HG03565 (cell line): ENCODE data around the gene CCL26.
"Not testable (repeated sequence)": the region's sequence is repeated elsewhere in the genome, so short reads cannot be mapped to it uniquely, and the experiment has no call there.

Experiments used
- ATAC-seq: cut with Tn5 transposase; IDR thresholded peaks from one replicate; pipeline ENCODE4 v1.9.1; 2021; ENCODE audit warnings: mild to moderate bottlenecking, moderate library complexity; ENCODE audit not compliant: unreplicated experiment

CCL26 gene

GRCh38 chr7:75739796-75740672 lies 32.0 kb downstream of the CCL26 start:
- no peak for ATAC-seq

- ATAC-seq = peak; percentile 83
Observed at GRCh38 chr7:75738975-75739795, 32.8 kb downstream of the CCL26 start.

- no peak for ATAC-seq
Observed at GRCh38 chr7:75738604-75738974, 33.4 kb downstream of the CCL26 start, which contains the start of gene HIP1. TSS of gene HIP1 (minus strand) at chr7:75738941. CDS start at chr7:75738920, 21 bp downstream.

- no peak for ATAC-seq
Observed at GRCh38 chr7:75737856-75738603, 34.0 kb downstream of the CCL26 start.

GRCh38 chr7:75735581-75736350 lies 36.2 kb downstream of the CCL26 start:
- no peak for ATAC-seq

- no peak for ATAC-seq
Observed at GRCh38 chr7:75734586-75735458, 37.2 kb downstream of the CCL26 start.

GRCh38 chr7:75732764-75733630 lies 39.0 kb downstream of the CCL26 start:
- ATAC-seq = no peak

GRCh38 chr7:75732016-75732521 lies 39.9 kb downstream of the CCL26 start:
- ATAC-seq = no peak

GRCh38 chr7:75729851-75730274 lies 42.1 kb downstream of the CCL26 start:
- no peak for ATAC-seq

GRCh38 chr7:75727881-75728593 lies 44.0 kb downstream of the CCL26 start:
- ATAC-seq = no peak

GRCh38 chr7:75727351-75727750 lies 44.7 kb downstream of the CCL26 start:
- ATAC-seq = not testable (repeated sequence)

- ATAC-seq = no peak
Observed at GRCh38 chr7:75725306-75725705, 46.7 kb downstream of the CCL26 start.

- no peak for ATAC-seq
Observed at GRCh38 chr7:75723444-75723843, 48.6 kb downstream of the CCL26 start.

- no peak for ATAC-seq
Observed at GRCh38 chr7:75722373-75722772, 49.6 kb downstream of the CCL26 start.

GRCh38 chr7:75721922-75722321 lies 50.1 kb downstream of the CCL26 start:
- ATAC-seq = not testable (repeated sequence)

- ATAC-seq = no peak
Observed at GRCh38 chr7:75721426-75721825, 50.6 kb downstream of the CCL26 start.

- ATAC-seq = no peak
Observed at GRCh38 chr7:75719626-75720025, 52.4 kb downstream of the CCL26 start.
